Spleen (tissue), 11 donors: Measurements from ENCODE around the gene ICAM5. TPM values are rescaled to one million over a fixed set of nuclear protein-coding genes. Genes with fewer than 3 reads are reported as not detected.
A peak's percentile ranks its signal among the peaks of the same experiment; 100 is the strongest.
"Not testable (repeated sequence)": the region's sequence is repeated elsewhere in the genome, so short reads cannot be mapped to it uniquely, and the experiment has no call there.

Experiments
- DNase-seq: peaks from one replicate; pipeline ENCODE4 v3.0.0-alpha.2; 2020
- H3K27ac ChIP-seq, 8 donors: fragments of 200-600 bp; sonication (generic) in 7 of 8; 1 replicate in 4 of 8; 2 replicates in 4 of 8; pipeline versions ENCODE4 v1.5.0 to v1.8.0; 2016 to 2021; ENCODE audit warnings: inconsistent platforms in 4 of 8, mild to moderate bottlenecking in 4 of 8, moderate library complexity in 1 of 8
- H3K27me3 ChIP-seq, 7 donors: fragments of 200-600 bp; sonication (generic) in 6 of 7; replicated peaks in 1 of 7; 1 replicate in 4 of 7; 2 replicates in 3 of 7; pipeline versions ENCODE4 v1.5.0 to v1.8.0; 2016 to 2021; ENCODE audit warnings: inconsistent platforms in 3 of 7, mild to moderate bottlenecking in 1 of 7
- H3K36me3 ChIP-seq, 6 donors: fragments of 200-600 bp; sonication (generic) in 5 of 6; 1 replicate in 4 of 6; 2 replicates in 2 of 6; pipeline versions ENCODE4 v1.5.0 to v1.8.0; 2016 to 2021; ENCODE audit warnings: inconsistent platforms in 2 of 6
- H3K4me1 ChIP-seq, 6 donors: fragments of 200-600 bp; sonication (generic) in 5 of 6; 1 replicate in 3 of 6; 2 replicates in 3 of 6; pipeline versions ENCODE4 v1.5.0 to v1.8.0; 2016 to 2021; ENCODE audit warnings: inconsistent platforms in 3 of 6
- H3K4me3 ChIP-seq, 8 donors: fragments of 200-600 bp; sonication (generic) in 7 of 8; 1 replicate in 4 of 8; 2 replicates in 4 of 8; pipeline versions ENCODE4 v1.5.0 to v1.8.0; 2016 to 2021; ENCODE audit warnings: inconsistent platforms in 4 of 8, mild to moderate bottlenecking in 4 of 8, moderate library complexity in 2 of 8
- H3K9me3 ChIP-seq, 8 donors: fragments of 200-600 bp; sonication (generic) in 7 of 8; 1 replicate in 4 of 8; 2 replicates in 4 of 8; pipeline versions ENCODE4 v1.5.0 to v1.8.0; 2016 to 2021; ENCODE audit warnings: inconsistent platforms in 4 of 8
- POLR2A ChIP-seq, 3 donors: fragments of 450-650 bp; IDR thresholded peaks; one replicate each; pipeline ENCODE4 v1.5.1; 2017; ENCODE audit warnings: antibody characterized with exemption in 3 of 3, mild to moderate bottlenecking in 1 of 3
- POLR2AphosphoS5 ChIP-seq, 3 donors: sonication (generic); formaldehyde crosslinking; IDR thresholded peaks; one replicate each; pipeline ENCODE4 v1.5.1; 2017; ENCODE audit warnings: antibody characterized with exemption in 3 of 3
- WGBS, 5 donors: extraction: QIAGEN DNeasy Blood & Tissue Kit in 3 of 5; methylation state at CpG; one replicate each; pipeline versions ENCODE4 v1.1.5 to v1.1.7; 2013 to 2018; 5-methylcytosine and 5-hydroxymethylcytosine counted together
- intact Hi-C: fragments of 100-400 bp; cut with DNase I; formaldehyde crosslinking; loops from one replicate; pipeline ENCODE4 v1.15.0; 2023; ENCODE audit warnings: low total_unique reads
- polyA plus RNA-seq, 3 donors: library from polyadenylated mRNA; stranded (reverse); fragments of 200-250 nt; gene quantifications; one replicate each; pipeline ENCODE4 v1.2.1, GENCODE V29; 2013
- total RNA-seq, 7 donors: library from RNA; depleted of rRNA in 3 of 7; stranded (reverse); fragments of >200 nt in 3 of 7; fragmentation: NEBNext Ultra II Directional in 4 of 7; extraction: Animal tissue kit (Norgen Biotek cat#: 25700) in 4 of 7; gene quantifications; one replicate each; pipeline versions ENCODE4 v1.1.0 to v1.2.1, GENCODE V29; 2016 to 2021
- TF ChIP-seq, protein P1 (sequence below), 11 experiments: fragments of 200-600 bp in 7 of 11; fragments of 450-650 bp in 4 of 11; sonication (generic) in 4 of 11; IDR thresholded peaks in 8 of 11; conservative IDR thresholded peaks in 3 of 11; 1 replicate in 7 of 11; 2 replicates in 4 of 11; pipeline versions ENCODE4 v1.4.0 to v1.8.0; 2016 to 2021; ENCODE audit warnings: antibody characterized with exemption in 11 of 11, inconsistent platforms in 4 of 11, mild to moderate bottlenecking in 1 of 11
- donor health status: healthy with polysubstance abuse.
- donor health status: DM: no; HTN: no; CAD: no; lungs with moderate emphysema.
- donor health status: DM: no; HTN: no; CAD: no.
- donor health status: Bipolar disorder and iron deficiency.
- donor health status: healthy.
- donor health status: DM: no; HTN: no; CAD: no.
- donor health status: DM: yes; HTN: yes; CAD: no.

The ICAM5 gene
- total and polyA plus RNA-seq, 10 donors = 0.07 to 1.4 (median 0.69) TPM

DNA sequence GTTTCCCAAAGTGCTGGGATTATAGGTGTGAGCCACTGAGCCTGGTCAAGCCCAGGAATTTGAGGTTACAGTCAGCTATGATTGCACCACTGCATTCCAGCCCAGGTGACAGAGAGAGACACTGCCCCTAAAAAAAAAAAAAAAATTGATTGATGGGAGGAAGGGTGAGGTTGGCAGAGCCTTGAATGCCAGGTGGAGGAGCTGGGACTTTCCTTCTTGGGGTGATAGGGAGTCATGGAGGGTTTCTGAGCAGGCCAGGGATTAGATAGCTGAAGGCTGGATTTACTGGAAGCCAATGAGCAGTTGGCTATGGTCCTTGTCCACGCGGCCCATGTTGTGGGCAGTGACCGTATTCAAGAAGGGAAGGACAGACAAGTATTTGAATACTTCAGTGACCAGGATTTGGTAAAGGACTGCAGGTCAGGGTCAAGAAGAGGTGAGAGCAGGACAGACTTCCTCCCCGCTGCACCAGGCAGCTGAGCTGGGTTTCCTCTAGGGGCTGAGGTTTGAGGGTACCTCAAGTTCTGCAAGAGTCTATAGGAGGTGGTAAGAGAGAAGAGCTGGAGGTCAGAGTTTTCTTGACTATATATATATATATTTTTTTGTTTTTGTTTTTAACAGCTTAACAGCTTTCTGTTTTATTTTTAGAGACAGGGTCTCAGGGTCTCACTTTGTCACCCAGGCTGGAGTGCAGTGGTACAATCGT, 9.9 kb upstream of the ICAM5 start:
- intact Hi-C loops = loop anchor here (10.0 kb wide), 1 partner anchor 55 kb away; the partner anchor contains the start of genes ICAM3 and RAVER1
- 40 to 51% (median 48%) methylated on average over 5 of the region's 5 CpGs for WGBS, 5 donors
- H3K27ac ChIP-seq = peak overlapping the region in 6 of 8 donors; percentile 25 to 70 (median 30)

GRCh38 chr19:10282043-10282442, 7.7 kb upstream of the ICAM5 start:
- H3K4me3 ChIP-seq, intact Hi-C loops, H3K27ac ChIP-seq, DNase-seq, H3K27me3 ChIP-seq, H3K9me3 ChIP-seq: not testable (repeated sequence)
- peaks cover 26 to 97% (median 67%) of the 10 kb centered on the region in 6 donors for H3K4me1 ChIP-seq
- WGBS, 5 donors = 90 to 95% (median 94%) methylated on average over 5 of the region's 5 CpGs
- H3K36me3 ChIP-seq = peaks cover 3 to 93% (median 74%) of the 10 kb centered on the region in 6 donors

More for the DNA sequence above, 9.9 kb upstream of the ICAM5 start:
- Histone ChIP-seq H3K4me3 (no peak overlapping the region), H3K36me3 (peaks cover 0 to 100% (median 79%) of the 10 kb centered on the region in 6 donors), H3K4me1 (peaks cover 14 to 97% (median 65%) of the 10 kb centered on the region in 6 donors), H3K27me3 (no peaks in the 10 kb centered on the region), H3K9me3 (no peaks in the 10 kb centered on the region)
- TF ChIP-seq, protein P1, sequence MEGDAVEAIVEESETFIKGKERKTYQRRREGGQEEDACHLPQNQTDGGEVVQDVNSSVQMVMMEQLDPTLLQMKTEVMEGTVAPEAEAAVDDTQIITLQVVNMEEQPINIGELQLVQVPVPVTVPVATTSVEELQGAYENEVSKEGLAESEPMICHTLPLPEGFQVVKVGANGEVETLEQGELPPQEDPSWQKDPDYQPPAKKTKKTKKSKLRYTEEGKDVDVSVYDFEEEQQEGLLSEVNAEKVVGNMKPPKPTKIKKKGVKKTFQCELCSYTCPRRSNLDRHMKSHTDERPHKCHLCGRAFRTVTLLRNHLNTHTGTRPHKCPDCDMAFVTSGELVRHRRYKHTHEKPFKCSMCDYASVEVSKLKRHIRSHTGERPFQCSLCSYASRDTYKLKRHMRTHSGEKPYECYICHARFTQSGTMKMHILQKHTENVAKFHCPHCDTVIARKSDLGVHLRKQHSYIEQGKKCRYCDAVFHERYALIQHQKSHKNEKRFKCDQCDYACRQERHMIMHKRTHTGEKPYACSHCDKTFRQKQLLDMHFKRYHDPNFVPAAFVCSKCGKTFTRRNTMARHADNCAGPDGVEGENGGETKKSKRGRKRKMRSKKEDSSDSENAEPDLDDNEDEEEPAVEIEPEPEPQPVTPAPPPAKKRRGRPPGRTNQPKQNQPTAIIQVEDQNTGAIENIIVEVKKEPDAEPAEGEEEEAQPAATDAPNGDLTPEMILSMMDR (IDR thresholded peaks at IDR 0.05 in 8 of 11, conservative IDR thresholded peaks at IDR 0.05 in 3 of 11) = no peak
- TF ChIP-seq POLR2AphosphoS5 (IDR thresholded peaks at IDR 0.05) = peak in 1 of 3 donors; percentile 6
- no peak for DNase-seq

GRCh38 chr19:10283301-10284064, 6.3 kb upstream of the ICAM5 start:
- DNase-seq = no peak
- H3K4me3 ChIP-seq = no peak overlapping the region
- H3K36me3 ChIP-seq = peaks cover 3 to 79% (median 59%) of the 10 kb centered on the region in 6 donors
- H3K27me3 ChIP-seq = peaks cover 0 to 19% (median 13%) of the 10 kb centered on the region in 7 donors
- intact Hi-C loops = no loop called here
- no peaks in the 10 kb centered on the region for H3K9me3 ChIP-seq
- 84 to 89% (median 85%) methylated on average over 23 of the region's 23 CpGs for WGBS, 5 donors
- peak overlapping the region in 1 of 8 donors; percentile 8 for H3K27ac ChIP-seq
- peaks cover 34 to 97% (median 68%) of the 10 kb centered on the region in 6 donors for H3K4me1 ChIP-seq
- TF ChIP-seq POLR2AphosphoS5 (IDR thresholded peaks at IDR 0.05) = peak in 1 of 3 donors; percentile 50
- TF ChIP-seq POLR2A (IDR thresholded peaks at IDR 0.05) = no peak
- TF ChIP-seq, protein P1 (IDR thresholded peaks at IDR 0.05 in 8 of 11, conservative IDR thresholded peaks at IDR 0.05 in 3 of 11) = no peak

GRCh38 chr19:10284065-10284959, 5.4 kb upstream of the ICAM5 start:
- TF ChIP-seq POLR2A (IDR thresholded peaks at IDR 0.05) (no peak), POLR2AphosphoS5 (IDR thresholded peaks at IDR 0.05) (peak; percentile 34 to 59 (median 53))
- Histone ChIP-seq H3K4me1 (peaks cover 37 to 97% (median 69%) of the 10 kb centered on the region in 6 donors), H3K4me3 (no peak overlapping the region), H3K36me3 (peaks cover 3 to 71% (median 51%) of the 10 kb centered on the region in 6 donors), H3K9me3 (no peaks in the 10 kb centered on the region), H3K27ac (no peak overlapping the region), H3K27me3 (peaks cover under 1 to 27% (median 21%) of the 10 kb centered on the region in 7 donors)
- no peak for DNase-seq
- WGBS, 5 donors = 91 to 93% (median 92%) methylated on average over 27 to 34 of the region's 34 CpGs
- intact Hi-C loops = no loop called here
